ENCODE data around the gene GNAT3.

Gene GNAT3

GRCh38 chr7:80463272-80463920, 48.5 kb downstream of the GNAT3 start:
- DNase-seq (ENCODE audit: low read depth in 2 of 2), result no peak

- DNase-seq (ENCODE audit: low read depth in 2 of 2), result no peak
These were observed 51.0 kb downstream of the GNAT3 start for GRCh38 chr7:80460857-80461256.

DNA sequence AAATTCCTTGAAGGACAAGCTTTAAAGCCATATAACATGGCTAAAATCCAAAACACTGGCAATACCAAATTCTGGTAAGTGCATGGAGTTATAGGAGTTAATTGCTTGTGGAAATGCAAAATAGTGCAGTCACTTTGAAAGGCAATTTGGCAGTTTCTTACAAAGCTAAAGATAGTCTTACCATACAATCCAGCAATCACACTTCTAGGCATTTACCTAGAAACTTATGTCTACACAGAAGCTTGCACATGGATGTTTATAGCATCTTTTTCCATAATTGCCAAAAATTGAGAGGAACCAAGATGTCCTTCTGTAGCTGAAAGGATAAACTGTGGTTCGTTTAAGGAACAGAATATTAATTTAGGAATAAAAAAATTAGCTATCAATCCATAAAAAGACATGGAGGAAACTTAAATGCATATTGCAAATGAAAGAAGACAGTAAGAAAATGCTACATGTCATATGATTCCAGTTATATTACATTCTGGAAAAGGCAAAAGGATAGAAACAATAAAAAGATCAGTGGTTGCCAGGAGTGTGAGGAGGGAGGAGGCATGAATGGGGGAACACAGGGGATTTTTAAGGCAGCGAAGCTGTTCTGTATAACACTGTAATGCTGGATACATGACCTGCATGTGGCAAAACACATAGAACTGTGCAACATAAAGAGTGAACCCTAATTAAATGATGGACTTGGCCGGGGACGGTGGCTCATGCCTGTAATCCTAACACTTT, 51.9 kb downstream of the GNAT3 start:
- DNase-seq (ENCODE audit: low read depth in 2 of 2), result no peak

DNA sequence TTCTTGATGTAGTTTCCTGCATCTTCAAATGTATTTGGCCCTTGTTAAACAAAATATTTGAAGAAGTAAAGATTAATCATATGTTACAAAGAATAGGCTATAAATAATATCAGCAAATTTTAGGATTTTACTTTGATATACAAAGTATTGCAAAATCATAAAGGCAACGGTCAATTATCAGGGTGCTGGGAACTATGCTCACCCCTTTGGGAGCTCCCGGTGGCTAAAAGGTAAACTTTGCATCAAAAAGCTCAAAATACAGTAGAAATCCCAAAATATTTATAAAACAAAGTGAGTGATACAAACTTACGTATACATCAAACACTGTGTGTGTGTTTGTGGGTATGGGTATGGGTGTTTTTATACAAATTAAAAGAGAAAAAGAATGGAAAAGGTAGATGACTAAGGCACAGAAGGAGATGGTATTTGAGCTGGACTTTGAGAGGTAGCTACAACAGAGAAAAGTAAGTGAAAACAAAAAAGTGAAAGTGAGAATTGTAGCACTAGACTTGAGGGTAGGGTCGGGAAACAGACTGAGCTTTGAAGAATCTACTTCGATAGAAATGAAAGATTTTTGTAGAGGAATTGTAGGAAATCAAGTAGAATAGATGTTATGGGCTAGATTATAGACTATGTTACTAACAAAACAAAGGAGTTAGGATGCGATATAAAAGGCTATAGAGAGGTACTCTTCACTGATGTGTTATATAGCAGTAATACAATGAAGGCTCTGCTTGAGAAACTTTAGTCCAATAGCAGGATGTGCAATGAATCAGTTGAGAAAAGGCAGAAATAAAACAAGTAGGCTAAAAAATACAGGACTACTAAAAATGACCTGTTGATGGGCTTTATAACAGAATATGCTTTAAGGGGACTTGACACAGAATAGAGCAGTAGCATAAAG, 52.8 kb downstream of the GNAT3 start:
- DNase-seq (ENCODE audit: low read depth in 2 of 2), result no peak

DNA sequence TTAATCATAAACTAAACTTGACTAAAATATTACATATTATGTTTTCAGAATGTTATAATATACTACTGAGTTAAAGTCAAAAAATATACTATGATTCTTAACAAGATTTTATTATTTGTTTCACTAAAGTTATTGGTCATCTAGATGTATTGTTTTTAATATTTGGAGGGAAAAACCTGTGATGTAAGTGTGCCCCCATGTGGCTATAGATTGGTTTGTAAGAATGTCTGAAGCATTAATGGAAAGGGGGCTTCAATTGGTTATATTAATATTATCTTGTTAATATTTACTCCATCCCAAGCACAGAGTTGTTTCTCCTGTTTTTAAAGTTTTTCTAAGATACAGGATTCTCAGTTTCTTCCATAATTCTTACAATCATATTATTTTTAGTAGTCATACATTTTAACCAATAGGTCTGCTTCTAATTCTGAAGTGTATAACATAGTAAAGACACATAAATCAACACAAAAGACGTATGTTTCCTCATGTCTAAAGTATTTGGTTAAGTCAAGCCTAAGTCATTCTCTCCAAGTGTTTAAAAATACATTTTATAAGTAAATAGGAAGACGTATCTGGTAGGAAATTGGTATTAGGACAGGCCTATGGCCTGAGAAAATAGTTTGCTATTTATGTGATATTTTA, 58.0 kb downstream of the GNAT3 start:
- DNase-seq (ENCODE audit: low read depth in 2 of 2), result no peak

DNA sequence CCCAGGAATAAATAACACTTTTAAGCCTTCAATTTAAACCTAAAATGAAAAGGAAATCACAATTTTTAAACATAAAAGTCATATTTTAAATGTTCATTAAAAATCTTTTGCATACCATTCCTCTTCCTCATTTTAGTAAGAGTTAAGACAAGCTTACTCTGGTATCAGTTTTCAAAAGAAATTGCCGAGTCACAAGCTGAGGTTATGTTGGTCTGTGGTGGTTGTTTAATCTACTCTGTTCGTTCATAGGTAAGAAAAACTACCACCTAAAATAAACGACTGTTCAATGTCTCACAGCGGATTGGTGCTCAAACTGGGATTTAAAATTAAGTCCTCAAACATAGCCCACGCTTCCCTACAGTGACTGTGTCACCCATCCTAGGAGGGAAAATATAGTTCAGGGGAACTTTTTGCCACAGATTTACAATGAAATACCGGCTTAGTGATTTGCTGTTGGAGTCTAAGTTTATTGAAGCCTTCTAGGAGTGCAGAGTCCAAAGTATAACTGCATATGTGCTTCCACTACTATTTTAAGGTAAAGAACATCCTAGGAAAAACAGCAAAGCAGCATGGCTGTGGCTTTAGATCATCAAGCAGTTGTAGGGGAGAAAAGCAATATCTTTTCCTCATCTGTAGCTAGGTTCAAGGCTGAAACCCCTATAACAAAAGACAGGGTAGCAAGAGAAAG, 61.1 kb downstream of the GNAT3 start:
- DNase-seq (ENCODE audit: low read depth in 2 of 2), result no peak

GRCh38 chr7:80449836-80450235, 62.0 kb downstream of the GNAT3 start:
- DNase-seq (ENCODE audit: low read depth in 2 of 2), result no peak

GRCh38 chr7:80445351-80445750, 66.5 kb downstream of the GNAT3 start:
- no peak for DNase-seq (ENCODE audit: low read depth in 2 of 2)

DNA sequence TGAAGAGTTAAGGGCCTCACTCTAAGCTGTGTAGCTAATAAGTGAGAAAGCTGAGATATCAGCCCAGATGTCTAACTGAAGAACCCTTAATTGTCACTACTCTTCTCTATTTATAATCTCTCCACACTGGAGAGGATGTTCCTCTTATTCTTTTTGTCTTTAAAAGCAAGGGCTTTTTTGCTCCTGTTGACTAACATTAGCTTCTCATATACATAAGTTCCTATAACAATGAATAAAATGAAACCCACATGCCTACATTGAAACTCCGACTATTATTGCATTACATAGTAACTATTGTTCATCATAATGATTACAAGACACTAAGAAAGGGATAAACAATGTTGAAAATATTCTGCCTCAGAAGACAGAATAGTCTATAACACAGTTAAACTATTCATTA, 67.1 kb downstream of the GNAT3 start:
- DNase-seq (ENCODE audit: low read depth in 2 of 2), result no peak

DNA sequence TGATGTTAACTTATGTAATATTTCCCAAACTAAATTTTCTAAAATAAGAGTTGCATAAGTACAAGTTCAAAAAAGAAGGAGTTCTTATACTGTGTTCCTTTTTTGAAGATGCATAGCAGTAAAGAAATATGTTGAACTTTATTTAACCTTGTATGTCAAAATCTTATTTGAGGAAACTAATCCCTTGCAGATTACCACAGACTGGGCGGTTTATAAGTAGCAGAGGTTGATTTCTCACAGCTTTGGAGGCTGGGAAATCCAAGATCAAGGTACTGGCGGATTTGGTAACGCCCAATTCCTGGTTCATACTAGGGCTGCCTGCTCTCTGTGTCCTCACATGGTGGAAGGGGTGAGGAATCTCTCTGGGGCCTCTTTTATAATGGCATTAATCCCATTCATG, 68.5 kb downstream of the GNAT3 start:
- no peak for DNase-seq (ENCODE audit: low read depth in 2 of 2)

- no peak for DNase-seq (ENCODE audit: low read depth in 2 of 2)
These were observed 71.0 kb downstream of the GNAT3 start for GRCh38 chr7:80440883-80441282.

GRCh38 chr7:80439894-80440821, 71.7 kb downstream of the GNAT3 start:
- DNase-seq (ENCODE audit: low read depth in 2 of 2), result no peak

DNA sequence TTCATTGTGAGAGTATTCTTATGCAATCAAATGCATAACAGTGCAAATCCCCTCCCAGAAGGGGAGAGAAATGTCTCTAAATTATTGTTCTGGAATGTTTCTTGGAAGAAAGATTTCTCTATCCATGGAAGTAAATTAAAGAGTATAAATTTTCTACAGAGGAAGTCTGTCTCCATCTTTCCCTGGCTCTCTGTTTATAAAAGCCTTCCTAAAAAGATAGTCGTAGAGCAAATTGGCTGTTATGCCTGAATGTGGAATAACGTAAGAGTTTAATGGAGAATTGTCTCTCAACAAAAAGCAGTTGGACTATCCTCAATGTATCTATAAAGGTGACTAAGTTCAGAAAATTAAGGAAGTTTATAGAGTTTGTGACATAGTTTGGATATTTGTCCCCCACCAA, 76.3 kb downstream of the GNAT3 start:
- no peak for DNase-seq (ENCODE audit: low read depth in 2 of 2)

GRCh38 chr7:80434047-80434446, 77.8 kb downstream of the GNAT3 start:
- no peak for DNase-seq (ENCODE audit: low read depth in 2 of 2)

GRCh38 chr7:80432166-80432565, 79.7 kb downstream of the GNAT3 start:
- no peak for DNase-seq (ENCODE audit: low read depth in 2 of 2)

GRCh38 chr7:80429181-80429580, 82.7 kb downstream of the GNAT3 start:
- no peak for DNase-seq (ENCODE audit: low read depth in 2 of 2)

- DNase-seq (ENCODE audit: low read depth in 2 of 2), result no peak
These were observed 83.5 kb downstream of the GNAT3 start for GRCh38 chr7:80428161-80429054.

DNA sequence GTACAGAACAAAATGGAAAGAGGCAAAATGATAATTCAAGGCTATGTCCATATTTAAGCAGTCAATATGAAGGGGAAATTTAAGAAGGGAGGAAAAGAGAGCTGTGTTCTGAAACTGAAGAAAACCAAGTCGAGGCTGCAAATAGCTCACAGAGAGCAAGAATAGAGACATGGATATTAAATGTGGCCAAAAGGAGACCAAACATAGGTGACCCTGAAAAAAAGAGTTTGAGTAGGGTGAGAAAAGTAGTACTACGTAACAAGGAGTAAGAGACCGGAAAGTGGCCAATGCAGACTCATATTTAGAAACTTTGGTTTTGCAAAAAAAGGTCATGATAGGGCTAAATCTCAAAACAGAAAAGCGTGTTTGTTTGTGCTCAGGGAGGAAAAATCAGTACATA, 84.6 kb downstream of the GNAT3 start:
- DNase-seq (ENCODE audit: low read depth in 2 of 2), result no peak

- DNase-seq (ENCODE audit: low read depth in 2 of 2), result no peak
These were observed 91.0 kb downstream of the GNAT3 start for GRCh38 chr7:80420876-80421275.
